Choroid plexus epithelial cell (primary cell): Measurements from ENCODE around the gene KMT5C.
"Not testable (repeated sequence)": the region's sequence is repeated elsewhere in the genome, so short reads cannot be mapped to it uniquely, and the experiment has no call there.

ENCODE experiments used
- DNase-seq: peaks from one replicate; pipeline ENCODE4 v3.0.0-alpha.2; 2010; ENCODE audit warnings: low read depth
- H3K4me3 ChIP-seq: 2 replicates; pipeline ENCODE4 v1.5.1; 2011; ENCODE audit warnings: low read depth, mild to moderate bottlenecking, control low read depth, low read length, moderate library complexity
- CTCF ChIP-seq: conservative IDR thresholded peaks from 2 replicates; pipeline ENCODE4 v1.5.1; 2011; ENCODE audit warnings: low read depth, mild to moderate bottlenecking, control low read depth, inconsistent platforms, low read length, moderate library complexity

The KMT5C gene

GRCh38 chr19:55324662-55325061, 15.0 kb upstream of the KMT5C start:
- H3K4me3 ChIP-seq: no peak overlapping the region
- no peak for DNase-seq
- TF ChIP-seq CTCF: no peak

- no peak for DNase-seq
- H3K4me3 ChIP-seq: no peak within 1 kb of the TSS
- no peak for TF ChIP-seq CTCF
Observed at GRCh38 chr19:55325172-55325571, 14.5 kb upstream of the KMT5C start, which contains the start of gene TMEM150B. Gene TMEM150B (minus strand): TSS chr19:55325341. CDS start chr19:55321036, 4,305 bp downstream.

DNA sequence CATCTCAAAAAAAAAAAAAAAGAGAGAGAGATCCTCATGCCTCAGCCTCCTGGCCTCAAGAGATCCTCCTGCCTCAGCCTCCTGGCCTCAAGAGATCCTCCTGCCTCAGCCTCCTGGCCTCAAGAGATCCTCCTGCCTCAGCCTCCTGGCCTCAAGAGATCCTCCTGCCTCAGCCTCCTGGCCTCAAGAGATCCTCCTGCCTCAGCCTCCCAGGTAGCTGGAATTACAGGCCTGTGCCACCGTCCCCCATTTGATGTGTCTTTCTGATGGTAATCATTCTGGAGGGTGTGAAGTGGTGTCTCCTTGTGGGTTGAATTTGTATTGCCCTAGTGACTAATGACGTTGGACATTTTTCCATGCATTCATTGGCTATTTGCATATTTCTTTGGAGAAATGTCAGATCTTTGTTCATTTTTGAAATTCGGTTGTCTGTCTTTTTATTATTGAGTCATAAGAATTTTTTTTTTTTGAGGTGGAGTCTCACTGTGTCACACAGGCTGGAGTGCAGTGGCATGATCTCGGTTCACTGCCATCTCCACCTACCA, 10.8 kb upstream of the KMT5C start:
- not testable (repeated sequence) for DNase-seq, H3K4me3 ChIP-seq

DNA sequence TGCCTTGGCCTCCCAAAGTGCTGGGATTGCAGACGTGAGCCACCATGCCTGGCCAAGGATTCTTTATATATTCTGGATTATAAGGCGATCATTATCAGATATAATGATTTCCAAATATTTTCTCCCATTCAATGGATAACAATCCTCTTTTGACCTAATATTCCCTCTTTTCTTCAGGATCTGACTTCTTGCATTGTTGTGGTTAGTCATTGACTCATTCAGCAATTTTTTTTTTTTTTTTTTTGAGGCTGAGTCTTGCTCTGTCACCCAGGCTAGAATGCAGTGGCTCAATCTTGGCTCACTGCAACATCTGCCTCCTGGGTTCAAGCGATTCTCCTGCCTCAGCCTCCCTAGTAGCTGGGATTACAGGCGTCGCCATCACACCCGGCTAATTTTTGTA, 9.9 kb upstream of the KMT5C start:
- DNase-seq: not testable (repeated sequence)

DNA sequence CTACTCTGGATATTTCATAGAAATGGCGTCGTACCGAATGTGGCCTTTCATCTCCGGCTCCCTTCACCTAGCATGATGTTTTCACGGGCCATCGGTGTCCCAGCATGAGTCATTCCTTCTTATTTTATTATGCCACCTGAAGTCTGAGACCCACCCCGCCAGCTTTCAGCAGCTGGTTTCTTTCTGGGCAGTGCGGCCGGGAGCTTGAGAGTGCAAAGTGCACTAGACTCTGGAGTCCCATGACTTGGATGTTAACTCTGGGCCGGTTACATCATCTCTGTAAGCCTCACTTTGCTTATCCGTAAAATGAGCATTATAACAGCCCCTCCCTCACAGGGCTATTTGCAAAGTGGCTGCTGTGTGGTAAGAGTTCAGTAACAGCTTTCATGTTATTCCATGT, 5.8 kb upstream of the KMT5C start:
- no peak overlapping the region for H3K4me3 ChIP-seq
- DNase-seq: no peak
- no peak for TF ChIP-seq CTCF

More for the DNA sequence above, 9.9 kb upstream of the KMT5C start:
- not testable (repeated sequence) for H3K4me3 ChIP-seq

DNA sequence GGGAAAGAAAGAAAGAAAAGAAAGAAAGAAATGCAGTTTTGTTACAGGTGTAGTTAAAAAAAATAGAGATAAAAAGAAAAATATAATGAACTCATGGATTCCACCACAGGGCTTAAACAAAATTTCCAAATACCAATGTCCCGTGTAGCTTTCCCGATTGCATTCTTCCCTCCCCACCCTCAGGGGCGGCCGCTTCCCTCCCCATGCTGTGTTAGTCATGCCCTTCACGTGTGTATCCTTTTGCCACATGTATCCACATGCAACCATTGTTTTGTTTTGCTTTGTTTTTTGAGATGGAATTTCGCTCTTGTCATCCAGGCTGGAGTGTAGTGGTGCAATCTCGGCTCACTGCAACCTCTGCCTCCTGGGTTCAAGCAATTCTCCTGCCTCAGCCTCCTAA, 3.6 kb upstream of the KMT5C start:
- DNase-seq: no peak
- no peak for TF ChIP-seq CTCF
- no peak overlapping the region for H3K4me3 ChIP-seq

- DNase-seq: no peak
- peak overlapping the region; percentile 74 for H3K4me3 ChIP-seq
- no peak for TF ChIP-seq CTCF
Observed at GRCh38 chr19:55339889-55340783, 460 bp downstream of the KMT5C start.

DNA sequence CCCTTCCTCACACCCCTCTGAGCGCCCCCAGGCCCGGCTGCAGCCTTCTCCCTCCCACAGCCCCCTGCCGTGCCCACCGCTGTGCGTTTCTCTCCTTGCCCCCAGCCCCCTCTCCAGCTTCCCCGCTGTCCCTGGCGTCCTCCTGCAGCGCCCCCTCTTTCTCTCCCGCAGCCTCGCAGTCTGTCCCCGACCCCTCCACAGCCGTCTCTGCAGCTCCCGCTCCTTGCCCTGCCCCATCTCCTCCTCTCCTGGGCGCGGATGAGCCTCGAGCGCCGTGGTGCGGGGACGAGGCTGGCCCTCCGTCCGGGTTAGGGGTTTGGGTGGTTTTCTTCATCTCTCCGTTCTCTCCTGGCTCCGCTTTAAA, 1.1 kb downstream of the KMT5C start:
- DNase-seq: no peak
- peak; percentile 46 for TF ChIP-seq CTCF

More for the DNA sequence above, 1.1 kb downstream of the KMT5C start:
- peak overlapping the region; percentile 74 for H3K4me3 ChIP-seq
